SK-N-SH (cell line): ENCODE results near the gene PTX3.

ENCODE experiments used
- CTCF ChIP-seq: fragments of 200-600 bp; sonication (generic); IDR thresholded peaks from 2 replicates; pipeline ENCODE4 v1.6.1; 2017; ENCODE audit warnings: antibody characterized with exemption, mild to moderate bottlenecking, moderate library complexity
- ELF1 ChIP-seq: IDR thresholded peaks from 2 replicates; pipeline ENCODE4 v1.4.0; 2012
- EP300 ChIP-seq, 2 experiments: IDR thresholded peaks; 2 replicates each; pipeline versions ENCODE4 v1.4.0 to v1.6.1; 2012; ENCODE audit warnings: borderline replicate concordance in 1 of 2, low read depth in 1 of 2, low read length in 1 of 2
- EZH2phosphoT487 ChIP-seq: fragments of 200-600 bp; sonication (generic); IDR thresholded peaks from 2 replicates; pipeline ENCODE4 v1.6.1; 2017; ENCODE audit warnings: low read depth, mixed run types, mild to moderate bottlenecking, antibody characterized with exemption, moderate library complexity, borderline replicate concordance
- JUND ChIP-seq: IDR thresholded peaks from 2 replicates; pipeline ENCODE4 v1.4.0; 2012
- POLR2AphosphoS5 ChIP-seq: IDR thresholded peaks from 2 replicates; pipeline ENCODE4 v1.6.1; 2012; ENCODE audit warnings: low read depth, low read length
- RFX5 ChIP-seq: IDR thresholded peaks from 2 replicates; pipeline ENCODE4 v1.6.1; 2012; ENCODE audit warnings: mild to moderate bottlenecking, improper control_type of control experiment, low read length
- SIN3A ChIP-seq: IDR thresholded peaks from 2 replicates; pipeline ENCODE4 v1.6.1; 2012; ENCODE audit warnings: low read depth, mild to moderate bottlenecking, low read length, moderate library complexity, borderline replicate concordance
- TAF1 ChIP-seq: IDR thresholded peaks from 2 replicates; pipeline ENCODE4 v1.6.1; 2012; ENCODE audit warnings: low read depth, mild to moderate bottlenecking, low read length, moderate library complexity, borderline replicate concordance
- USF1 ChIP-seq: IDR thresholded peaks from 2 replicates; pipeline ENCODE4 v1.4.0; 2012; ENCODE audit warnings: low read depth, borderline replicate concordance
- YY1 ChIP-seq: IDR thresholded peaks from 2 replicates; pipeline ENCODE4 v1.4.0; 2012; ENCODE audit warnings: low read depth, mild to moderate bottlenecking

GRCh38 chr3:157410945-157411344 lies 25.7 kb upstream of the PTX3 start:
- TF ChIP-seq SIN3A (no peak), EP300 (IDR thresholded peaks at IDR 0.05; ENCODE audit: borderline replicate concordance in 1 of 2, low read depth in 1 of 2, low read length in 1 of 2) (no peak), JUND (no peak), USF1 (no peak), POLR2AphosphoS5 (no peak), CTCF (no peak), EZH2phosphoT487 (no peak), TAF1 (no peak), YY1 (no peak), RFX5 (no peak), ELF1 (no peak)
